Coronary artery (tissue), 2 donors: ENCODE results near the gene CYP17A1.

Experiments used
- DNase-seq: peaks from one replicate; pipeline ENCODE4 v3.0.0-alpha.2; 2017; ENCODE audit warnings: low spot score
- H3K27ac ChIP-seq, 2 donors: fragments of 200-600 bp; sonication (generic); one replicate each; pipeline ENCODE4 v1.5.1; 2016 to 2019
- H3K4me3 ChIP-seq: fragments of 200-600 bp; sonication (generic); 2 replicates; pipeline ENCODE4 v1.5.1; 2016; ENCODE audit warnings: mild to moderate bottlenecking, moderate library complexity
- CTCF ChIP-seq: fragments of 200-600 bp; sonication (generic); IDR thresholded peaks from one replicate; pipeline ENCODE4 v1.5.1; 2019; ENCODE audit warnings: antibody characterized with exemption

Gene CYP17A1

DNA sequence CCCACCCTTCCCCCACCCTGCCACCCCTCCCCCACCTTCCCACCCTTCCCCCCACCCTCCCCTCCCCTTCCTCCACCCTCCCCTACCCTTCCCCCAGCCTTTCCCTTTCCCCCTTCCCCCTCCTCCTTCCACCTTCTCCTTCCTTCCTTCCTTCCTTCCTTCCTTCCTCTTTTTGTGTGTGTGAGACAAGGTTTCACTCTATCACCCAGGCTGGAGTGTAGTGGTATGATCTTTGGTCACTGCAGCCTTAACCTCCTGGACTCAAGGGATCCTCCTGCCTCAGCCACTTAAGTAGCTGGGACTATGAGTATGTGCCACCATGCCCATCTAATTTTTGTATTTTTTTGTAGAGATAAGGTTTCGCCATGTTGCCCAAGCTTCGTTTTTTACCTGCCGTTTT, 35.2 kb downstream of the CYP17A1 start:
- no peak for TF ChIP-seq CTCF
- H3K27ac ChIP-seq, result peak overlapping the region; percentile 82 to 84
- DNase-seq, result no peak
- no peak overlapping the region for H3K4me3 ChIP-seq

DNA sequence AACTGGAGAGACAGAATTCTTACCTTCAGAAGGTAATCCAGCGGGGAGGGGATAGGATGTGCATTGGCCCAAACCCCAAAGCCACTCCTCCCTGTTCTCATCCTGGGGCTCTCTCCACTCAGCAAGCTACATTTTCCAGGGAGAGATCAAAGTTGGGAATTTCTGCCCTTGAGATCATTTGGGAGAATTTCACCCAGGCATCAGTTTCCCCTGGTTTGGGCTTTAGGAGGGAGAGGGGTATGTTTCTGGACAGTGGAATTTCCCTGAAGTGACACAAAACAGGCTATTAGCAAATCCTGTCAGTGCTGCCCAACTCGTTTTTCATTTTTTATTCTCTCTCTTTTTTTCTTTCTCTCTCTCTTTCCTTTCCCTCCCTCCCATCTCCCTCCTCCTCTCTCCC, 35.7 kb downstream of the CYP17A1 start:
- Histone ChIP-seq H3K27ac (peak overlapping the region; percentile 75 to 84), H3K4me3 (no peak overlapping the region)
- DNase-seq, result no peak
- no peak for TF ChIP-seq CTCF

GRCh38 chr10:102800611-102801335, 36.4 kb downstream of the CYP17A1 start:
- no peak for TF ChIP-seq CTCF
- H3K27ac ChIP-seq, result peak overlapping the region; percentile 75 to 84
- DNase-seq, result no peak
- peak overlapping the region; percentile 1 for H3K4me3 ChIP-seq

DNA sequence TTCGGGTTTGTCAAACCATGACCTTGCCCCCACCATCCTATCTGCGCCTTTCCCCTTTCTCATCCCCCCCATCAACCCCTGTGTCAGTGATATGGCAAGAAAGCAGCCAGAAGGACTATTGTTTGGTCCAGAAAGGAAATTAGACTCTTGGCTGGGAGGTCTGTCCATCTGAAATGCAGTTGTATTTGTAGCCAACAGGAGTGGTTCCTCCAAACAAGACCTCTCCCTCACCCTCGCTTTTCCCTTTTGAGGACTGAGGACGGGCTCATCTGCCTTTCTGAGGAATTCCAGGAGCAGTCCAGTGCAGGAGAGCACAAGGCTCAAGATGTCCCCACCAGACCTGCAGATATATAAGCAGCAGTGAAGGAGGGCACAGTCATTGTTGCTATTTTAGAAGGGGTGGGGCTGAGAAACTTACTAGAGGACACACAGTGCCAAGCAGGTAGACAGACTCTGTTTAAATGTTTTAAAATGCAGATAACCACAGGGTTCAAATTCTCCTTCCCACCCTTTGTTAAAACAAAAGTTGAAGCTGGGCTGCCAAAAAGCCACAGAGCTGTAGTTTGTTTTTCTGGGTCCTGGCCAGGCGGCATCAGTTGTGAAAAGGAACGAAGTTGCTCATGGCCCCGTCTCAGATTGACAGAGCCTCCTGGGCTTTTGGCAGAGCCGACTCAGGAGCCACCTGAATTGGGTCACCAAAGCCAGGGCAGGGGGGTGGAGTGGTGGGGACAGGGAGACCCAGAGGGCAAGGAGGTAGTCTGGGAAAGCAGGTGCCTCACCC, 37.3 kb downstream of the CYP17A1 start:
- DNase-seq, result no peak
- no peak for TF ChIP-seq CTCF
- peak overlapping the region; percentile 75 to 84 for H3K27ac ChIP-seq
- peak overlapping the region; percentile 1 for H3K4me3 ChIP-seq

DNA sequence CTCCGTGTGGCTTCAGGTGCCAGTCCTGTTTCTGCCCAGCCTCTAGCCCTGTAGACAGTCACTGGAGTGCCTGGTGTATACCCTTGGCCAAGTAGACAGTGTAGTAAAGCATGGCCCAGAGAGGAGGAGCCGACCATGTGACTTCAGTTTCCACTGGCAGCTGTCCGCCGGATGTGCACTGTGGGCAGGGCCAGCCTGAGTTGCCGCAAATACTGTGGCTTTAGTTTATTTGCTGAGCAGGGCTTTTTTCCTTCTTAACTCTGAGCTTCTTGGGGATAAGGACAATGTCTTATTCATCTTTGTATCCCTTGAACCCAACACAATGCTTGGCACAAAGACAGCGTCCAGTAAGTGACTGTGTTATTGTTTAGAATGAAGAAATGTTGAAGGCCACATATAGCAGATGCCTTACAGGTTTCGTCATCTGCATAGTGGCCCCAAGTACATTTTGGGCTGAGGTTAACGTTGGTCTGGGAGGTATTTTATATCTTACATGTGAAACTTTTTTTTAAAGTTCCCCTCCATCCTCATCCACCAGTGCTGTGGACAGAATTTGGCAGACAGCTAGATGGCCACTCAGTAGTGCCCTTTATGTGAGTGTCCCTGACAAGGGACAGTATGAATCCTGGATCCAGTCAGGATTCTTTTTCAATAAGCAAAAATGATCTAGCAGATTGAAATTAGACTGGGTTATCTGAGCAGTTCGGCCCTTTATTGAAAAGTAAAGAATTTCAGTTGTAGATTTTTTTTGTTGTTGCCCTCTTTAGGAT, 40.6 kb downstream of the CYP17A1 start:
- Histone ChIP-seq H3K4me3 (peak overlapping the region; percentile 32), H3K27ac (peak overlapping the region; percentile 73 to 81)
- TF ChIP-seq CTCF, result no peak
- DNase-seq, result peak; percentile 92

DNA sequence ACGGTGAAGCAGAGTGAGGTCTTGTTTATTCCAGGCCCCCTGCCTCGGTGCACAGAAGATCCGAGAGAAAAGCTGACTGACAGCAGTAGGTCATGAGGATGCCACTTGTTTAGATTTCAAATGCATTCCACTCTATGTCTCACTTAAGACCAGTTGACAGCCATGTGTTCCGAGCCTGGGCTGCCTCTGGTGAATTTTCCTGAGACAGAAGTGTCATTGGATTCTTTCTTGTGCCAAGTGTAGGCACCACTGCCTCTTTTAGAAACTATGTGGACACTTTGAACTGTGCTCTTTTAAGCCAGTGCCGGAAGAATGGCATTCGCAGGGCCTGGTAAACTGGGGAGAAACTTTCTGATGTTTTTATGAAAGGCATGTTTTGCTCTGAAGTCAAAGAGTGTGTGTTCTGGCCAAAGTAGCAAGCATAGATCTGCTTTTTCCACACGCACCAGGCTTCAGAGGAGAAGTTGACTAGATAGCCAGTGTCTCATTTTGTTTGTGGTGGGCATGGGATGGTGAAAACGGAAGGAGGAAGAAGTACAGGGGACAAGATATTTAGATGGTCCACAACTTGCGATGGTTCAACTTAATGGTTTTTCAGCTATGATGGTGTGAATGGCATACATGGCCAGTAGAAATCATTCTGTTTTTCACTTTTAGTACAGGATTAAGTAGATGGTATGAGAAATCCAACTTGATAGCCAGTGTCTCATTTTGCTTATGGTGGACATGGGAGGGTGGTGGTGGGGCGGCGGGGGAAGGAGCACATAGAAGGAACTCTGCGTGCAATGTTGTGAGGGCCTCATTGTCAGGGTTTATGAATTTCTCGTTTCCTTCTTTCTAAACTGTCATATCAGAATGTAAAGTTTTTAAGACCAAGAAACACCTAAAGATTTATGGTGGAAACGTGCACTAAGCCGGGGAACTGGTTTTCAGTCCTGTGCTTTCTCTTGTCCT, 41.5 kb downstream of the CYP17A1 start:
- DNase-seq, result no peak
- Histone ChIP-seq H3K4me3 (peak overlapping the region; percentile 32), H3K27ac (peak overlapping the region; percentile 73 to 81)
- TF ChIP-seq CTCF, result no peak
